NCI-H524 (cell line): ENCODE measurements around the gene EXD3.
"Not testable (repeated sequence)": the region's sequence is repeated elsewhere in the genome, so short reads cannot be mapped to it uniquely, and the experiment has no call there.

Experiments
- DNase-seq, 2 experiments: peaks; one replicate each; lab custom pipeline; 2025; lab: John Stamatoyannopoulos, UW

The EXD3 gene

DNA sequence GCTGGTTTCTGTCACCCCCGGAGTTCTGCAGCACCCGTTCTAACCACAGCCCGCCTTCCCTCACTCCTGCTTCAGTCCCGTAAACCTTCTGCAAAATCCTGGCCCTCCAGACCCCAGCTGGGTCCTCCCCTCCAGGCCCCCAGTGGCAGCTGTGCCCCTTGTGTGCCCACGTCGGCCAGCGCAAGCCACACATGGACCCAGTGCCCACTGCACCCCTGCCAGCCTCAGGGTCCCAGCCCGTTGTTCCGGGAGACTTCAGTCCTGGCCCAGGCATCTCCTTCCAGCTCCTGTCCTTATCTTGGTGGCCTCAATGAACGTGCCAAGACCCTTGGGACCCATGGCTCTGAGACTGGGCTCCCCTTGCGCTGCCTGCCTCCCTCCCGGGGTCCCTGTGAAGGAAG, 43.2 kb downstream of the EXD3 start:
- no peak for DNase-seq

GRCh38 chr9:137378688-137379410, 44.1 kb downstream of the EXD3 start:
- DNase-seq, result not testable (repeated sequence)

DNA sequence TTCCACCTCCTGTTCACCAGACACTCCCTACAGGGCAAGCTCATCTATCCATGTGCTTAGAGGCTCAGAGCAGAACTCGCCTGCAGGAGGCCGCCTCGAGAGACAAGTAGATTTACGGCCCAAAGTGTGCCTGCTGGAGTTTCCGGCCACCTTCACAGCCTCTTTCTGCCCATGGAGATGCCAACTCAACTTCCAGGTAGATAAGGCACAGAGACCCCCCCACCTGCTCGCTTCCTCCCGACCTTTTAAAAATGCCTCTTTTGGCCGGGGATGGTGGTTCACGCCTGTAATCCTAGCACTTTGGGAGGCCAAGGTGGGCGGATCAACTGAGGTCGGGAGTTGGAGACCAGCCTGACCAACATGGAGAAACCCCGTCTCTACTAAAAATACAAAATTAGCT, 46.6 kb downstream of the EXD3 start:
- no peak for DNase-seq

- DNase-seq, result no peak
These were observed 47.5 kb downstream of the EXD3 start for GRCh38 chr9:137375321-137376058.

DNA sequence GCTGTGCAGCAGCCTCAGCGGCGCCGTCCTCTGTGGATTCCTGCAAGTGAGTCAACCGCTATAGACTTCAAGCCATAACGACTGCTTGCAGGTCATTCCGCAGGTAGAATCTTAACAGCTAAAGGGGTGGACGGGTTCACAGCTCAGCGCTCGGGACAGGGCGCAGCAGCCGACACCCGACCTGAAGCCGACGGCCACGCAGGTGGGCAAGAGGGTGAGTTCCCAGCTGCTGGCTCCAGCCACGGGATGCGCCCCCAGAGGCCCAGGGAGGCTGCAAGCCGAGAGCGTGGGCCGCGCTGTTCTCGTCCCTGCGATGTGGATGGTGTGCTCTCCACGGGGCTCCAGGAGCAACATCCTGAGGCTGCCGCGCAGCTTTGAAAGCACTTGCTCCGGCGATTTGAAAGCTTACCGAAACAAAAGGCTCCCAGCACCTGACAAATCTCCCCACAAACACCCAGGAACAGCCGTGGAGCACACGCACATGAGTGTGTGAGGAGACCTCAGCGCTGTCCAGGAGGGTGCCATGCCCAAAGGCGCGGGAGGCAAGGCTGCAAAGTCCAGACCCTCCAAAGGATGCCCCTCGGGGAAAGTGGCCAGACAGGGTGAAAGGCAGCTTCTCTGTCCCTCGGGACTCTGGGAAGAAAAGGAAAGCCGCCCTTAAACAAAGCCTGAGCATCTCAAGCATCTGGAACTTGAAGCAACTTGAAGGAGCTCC, 48.7 kb downstream of the EXD3 start:
- no peak for DNase-seq

DNA sequence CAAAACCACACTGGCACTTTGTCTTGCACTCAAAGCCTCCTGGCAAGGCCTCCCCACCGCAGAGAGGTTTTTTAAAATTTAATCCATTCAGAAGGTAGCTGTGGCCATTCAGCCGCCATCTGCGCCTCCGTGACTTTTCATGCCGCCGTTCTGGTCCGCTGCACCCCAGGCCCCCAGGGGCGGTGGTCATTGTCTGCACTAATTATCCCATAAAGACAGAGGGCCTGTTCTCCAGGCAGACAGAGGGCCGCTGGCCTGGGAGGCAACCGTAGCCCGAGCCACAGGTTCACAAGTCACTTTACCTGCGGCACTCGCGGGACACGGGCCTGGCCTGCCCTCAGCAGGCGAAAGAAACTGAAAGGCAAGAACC, 49.4 kb downstream of the EXD3 start:
- no peak for DNase-seq

DNA sequence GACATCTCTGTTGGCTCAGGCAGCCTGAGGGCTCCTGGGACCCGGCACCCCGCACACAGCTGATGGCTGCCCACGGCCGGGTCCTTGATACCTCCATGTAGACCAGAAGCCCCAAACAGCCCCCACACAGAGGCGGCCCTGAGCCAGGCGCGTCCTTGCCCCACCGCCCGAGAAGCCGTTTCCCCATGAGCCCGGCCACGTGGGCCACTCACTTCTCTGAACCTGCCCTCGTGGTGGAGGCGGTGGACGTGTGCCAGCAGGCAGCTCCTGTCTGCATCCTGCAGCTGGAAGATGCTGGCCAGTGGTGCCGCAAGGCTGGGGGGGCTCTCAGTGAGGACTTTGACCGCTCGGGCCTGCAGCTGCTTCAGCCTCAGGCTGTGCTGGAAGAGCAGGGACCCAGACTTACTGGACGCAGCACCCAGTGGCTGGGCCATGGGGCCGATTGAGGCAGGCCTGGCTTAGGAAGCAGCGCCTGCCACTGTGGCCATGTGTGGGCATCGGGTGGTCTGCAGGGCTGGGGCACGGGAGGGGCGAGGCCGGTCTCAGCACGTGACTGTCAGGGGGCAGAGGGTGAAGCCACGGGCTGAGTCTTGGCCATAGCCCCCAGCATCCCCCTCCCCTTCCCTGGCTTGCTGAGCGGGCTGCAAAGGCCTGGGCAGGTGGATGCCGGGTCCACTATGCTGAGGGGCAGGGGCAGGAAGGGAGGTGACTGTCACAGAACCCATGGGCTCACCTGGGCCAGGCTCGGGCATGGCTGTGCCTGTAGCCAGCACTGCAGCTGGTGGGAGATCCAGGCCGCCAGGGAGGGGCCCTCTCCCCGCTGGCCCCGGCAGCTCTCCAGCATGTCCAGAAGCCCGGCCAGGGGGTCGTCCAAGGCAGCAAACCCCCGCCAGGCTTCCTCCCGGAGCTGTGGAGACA, 50.0 kb downstream of the EXD3 start:
- DNase-seq, result no peak

GRCh38 chr9:137371946-137372651, 50.9 kb downstream of the EXD3 start:
- no peak for DNase-seq

DNA sequence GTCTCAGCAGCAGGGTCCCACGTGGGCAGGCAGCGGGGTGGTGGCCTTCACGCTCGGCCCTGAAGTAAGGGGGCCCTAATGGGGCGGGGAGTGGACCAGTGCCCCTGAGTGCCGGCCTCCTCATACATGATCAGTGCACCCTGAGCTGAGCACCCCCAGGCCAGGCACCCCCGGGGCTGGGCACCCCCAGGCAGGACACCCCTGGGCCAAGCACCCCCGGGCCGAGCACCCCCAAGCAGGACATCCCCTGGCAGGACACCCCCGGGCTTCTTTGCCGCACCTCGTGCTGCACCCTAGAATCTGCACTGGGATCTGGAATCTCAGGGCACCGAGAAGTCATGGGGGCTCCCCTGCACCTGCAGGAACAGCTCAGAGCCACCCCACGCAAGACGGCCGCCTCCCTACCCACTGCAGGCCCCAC, 51.4 kb downstream of the EXD3 start:
- DNase-seq, result no peak

DNA sequence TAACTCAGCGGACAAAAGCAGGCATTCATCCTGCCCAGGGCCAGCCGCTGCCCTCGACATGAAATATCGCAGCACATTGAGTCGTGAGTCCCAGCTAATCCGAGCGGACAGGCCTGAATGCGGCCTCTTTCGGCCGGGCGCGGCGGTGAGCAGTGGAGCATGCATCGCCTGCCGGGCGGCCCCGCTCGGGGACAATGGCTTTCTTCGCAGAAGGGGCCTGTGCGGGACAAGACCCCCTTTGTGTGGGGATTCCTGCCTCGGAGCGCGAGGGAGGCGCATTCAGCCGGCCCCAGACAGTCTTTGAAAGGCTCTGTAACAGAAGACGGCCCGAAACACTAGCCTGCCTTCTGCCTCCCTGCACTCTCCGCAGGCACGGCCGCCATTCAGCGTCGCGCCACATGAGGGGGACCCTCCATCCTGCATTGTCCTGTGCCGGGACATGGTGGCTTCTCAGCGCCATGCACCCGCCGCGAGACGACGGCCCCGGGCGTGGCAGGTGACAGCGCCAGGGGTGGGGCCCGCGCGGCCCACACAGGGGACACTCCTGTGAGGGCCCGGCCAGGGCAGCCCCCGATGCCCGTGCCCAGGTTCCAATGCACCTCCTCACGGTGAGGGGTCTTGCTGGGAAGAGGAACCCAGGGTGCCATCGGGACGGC, 52.0 kb downstream of the EXD3 start:
- DNase-seq, result no peak

DNA sequence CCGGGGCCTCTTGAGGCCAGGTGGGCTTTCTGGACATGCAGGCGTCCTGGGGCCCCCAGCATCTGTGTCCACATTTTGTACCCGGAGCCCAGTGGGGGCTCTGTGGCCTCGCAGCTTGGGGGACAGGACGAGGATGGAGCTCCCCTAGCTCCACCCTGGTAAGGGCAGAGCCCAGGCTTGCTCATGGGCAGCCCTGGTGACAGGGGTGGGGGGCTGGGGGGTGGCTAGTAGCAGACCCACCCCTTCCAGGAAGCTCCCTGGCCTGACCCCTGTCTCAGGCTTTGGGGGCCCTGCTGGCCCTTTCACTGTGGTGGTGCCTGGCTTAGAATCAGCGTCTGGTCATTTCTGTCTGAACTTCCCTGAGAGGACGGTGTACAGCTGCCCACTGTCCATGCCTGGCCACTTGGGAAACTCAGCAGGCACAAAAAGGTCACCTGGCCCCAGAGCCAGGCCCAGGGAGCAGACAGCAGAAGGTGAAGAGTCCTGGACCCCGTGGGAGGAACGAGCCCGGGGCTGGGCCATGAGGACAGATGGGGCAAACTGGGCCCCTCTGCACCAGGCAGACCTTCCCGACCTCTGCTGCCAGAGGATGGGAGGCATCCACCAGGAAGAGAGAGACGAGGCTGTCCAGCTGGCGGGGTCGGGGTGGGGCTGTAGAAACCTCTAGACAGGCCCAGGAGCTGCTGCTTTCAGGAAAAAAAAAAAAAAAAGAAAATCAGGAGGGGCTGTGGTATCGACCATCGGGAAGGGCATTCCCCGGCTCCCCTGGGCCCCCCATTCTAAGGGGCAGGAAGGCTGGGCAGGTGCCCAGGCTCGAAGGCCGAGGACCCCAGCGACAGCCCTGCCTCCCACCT, 52.8 kb downstream of the EXD3 start:
- no peak for DNase-seq

DNA sequence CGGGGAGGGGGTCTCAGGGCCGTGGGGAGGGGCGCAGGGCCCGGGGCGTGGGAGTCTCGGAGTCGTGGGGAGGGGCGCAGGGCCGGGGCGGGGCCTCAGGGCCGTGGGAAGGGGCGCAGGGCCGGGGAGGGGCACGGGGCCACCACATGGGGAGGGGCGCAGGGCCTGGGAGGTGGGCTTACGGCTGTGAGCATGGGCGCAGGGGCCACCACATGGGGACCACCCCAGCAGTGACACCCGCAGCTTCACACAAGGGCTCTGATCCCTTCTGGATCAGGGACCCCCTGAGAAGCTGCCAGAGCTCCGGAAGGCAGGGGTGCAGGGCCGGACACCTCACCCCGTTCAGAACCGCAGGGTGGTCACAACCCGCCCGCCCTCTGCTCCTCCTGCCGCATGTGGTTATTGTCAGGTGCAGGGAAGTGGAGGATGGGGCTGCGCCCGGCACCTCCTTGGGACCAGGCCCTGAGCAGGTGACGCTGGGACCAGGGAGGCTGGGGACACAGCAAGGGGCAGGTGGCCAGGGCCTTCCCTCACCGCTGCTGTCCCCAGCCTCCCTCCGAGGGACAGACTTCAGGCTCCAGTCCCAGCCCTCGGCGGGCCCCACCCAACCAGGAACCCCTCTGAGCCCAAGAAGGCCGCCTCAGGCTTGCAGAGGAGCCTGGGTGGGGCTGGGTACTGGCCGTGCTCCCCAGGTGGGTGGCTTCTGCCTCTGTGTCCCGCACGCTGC, 53.7 kb downstream of the EXD3 start:
- DNase-seq, result no peak

- DNase-seq, result no peak
These were observed 54.4 kb downstream of the EXD3 start for GRCh38 chr9:137368431-137369035.

DNA sequence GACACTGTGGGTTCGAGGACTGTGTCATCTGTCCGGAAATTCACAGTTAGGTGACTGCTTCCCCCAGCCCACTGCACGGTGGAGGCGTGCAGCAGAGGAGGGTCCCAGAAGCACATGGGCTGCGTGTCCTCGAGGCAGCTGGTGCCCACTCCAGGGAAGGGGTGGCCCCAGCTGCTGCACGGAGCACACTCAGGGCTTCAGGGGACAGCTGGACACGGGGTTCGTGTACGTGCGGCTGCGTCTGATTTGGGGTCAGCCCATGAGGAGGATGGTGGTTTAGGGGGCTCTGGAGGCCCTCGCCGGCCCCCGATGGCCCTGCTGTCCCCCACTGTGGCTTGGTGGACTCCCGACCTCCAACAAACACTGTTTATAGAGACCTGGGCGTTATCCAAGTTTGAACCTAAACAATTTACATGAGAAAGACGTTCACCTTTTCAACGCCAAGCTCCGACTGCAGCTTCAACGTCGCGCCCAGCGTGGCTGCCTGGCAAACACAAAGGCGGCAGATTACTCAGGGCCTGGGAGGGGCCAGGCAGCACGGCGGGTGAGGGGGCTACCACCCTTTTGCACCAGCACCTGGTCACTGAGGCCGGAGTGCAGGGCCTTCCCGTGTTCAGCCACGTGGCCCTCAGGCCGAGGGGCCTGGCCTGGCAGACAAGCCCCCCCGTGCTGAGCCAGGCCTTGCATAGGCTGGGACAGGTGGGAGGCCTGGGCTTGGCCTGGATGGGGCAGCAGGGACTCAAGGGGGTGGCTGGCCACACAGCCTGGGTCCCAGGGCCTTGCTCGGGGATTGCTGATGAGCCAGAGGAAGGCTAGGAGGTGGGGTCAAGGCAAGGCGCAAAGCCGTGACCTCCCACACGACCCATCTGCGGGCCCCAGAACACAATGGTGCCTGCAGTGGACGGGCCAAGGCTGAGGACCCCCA, 55.2 kb downstream of the EXD3 start:
- no peak for DNase-seq

- DNase-seq, result no peak
These were observed 56.0 kb downstream of the EXD3 start for GRCh38 chr9:137366891-137367381.

DNA sequence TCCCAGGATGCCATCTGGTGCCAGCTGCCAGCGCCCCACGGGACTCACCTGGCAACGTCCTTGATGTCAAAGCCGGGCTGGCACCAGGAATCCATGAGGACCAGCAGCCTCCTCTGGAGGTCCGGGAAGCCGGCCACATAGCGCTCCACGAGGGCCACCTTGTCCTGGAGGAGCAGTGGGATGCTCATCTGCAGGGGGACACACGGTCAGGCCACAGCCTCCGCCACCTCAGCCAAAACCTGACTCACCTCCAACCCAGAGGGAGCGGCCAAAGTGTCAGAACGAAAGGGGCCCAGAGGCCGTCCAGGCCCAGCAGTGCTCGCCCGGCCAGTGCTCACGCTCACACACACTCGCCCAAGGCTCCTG, 56.5 kb downstream of the EXD3 start:
- DNase-seq, result no peak
